Measurements from ENCODE around the gene ALG3. TPM values are rescaled to one million over a fixed set of nuclear protein-coding genes. Genes with fewer than 3 reads are reported as not detected.
A peak's percentile ranks its signal among the peaks of the same experiment; 100 is the strongest.

The ALG3 gene
- polyA plus RNA-seq, 1 donor from 2014 or later: 72.3 TPM

- Mint-ChIP-seq H3K27ac (no peak overlapping the region), H3K27me3 (peaks cover 23% of the 10 kb centered on the region), H3K9me3 (peaks cover 0 to 3% (median 0%) of the 10 kb centered on the region in 3 donors), H3K4me3 (no peak overlapping the region), H3K4me1 (no peaks in the 10 kb centered on the region), H3K36me3 (no peaks in the 10 kb centered on the region)
Measured at GRCh38 chr3:184209146-184209923, 39.4 kb downstream of the ALG3 start.

GRCh38 chr3:184203526-184203925 lies 45.2 kb downstream of the ALG3 start:
- Mint-ChIP-seq H3K36me3 (no peaks in the 10 kb centered on the region), H3K9me3 (peaks cover 0 to 3% (median 0%) of the 10 kb centered on the region in 3 donors), H3K4me1 (no peaks in the 10 kb centered on the region), H3K27me3 (peaks cover 23% of the 10 kb centered on the region), H3K27ac (no peak overlapping the region), H3K4me3 (no peak overlapping the region)

GRCh38 chr3:184200825-184201224 lies 47.9 kb downstream of the ALG3 start:
- no peaks in the 10 kb centered on the region for H3K4me1 Mint-ChIP-seq
- no peak overlapping the region for H3K27ac Mint-ChIP-seq
- H3K4me3 Mint-ChIP-seq: no peak overlapping the region

GRCh38 chr3:184198509-184198908 lies 50.3 kb downstream of the ALG3 start:
- Mint-ChIP-seq H3K4me1 (no peaks in the 10 kb centered on the region), H3K36me3 (no peaks in the 10 kb centered on the region), H3K27ac (no peak overlapping the region), H3K4me3 (no peak overlapping the region), H3K9me3 (no peaks in the 10 kb centered on the region), H3K27me3 (no peaks in the 10 kb centered on the region)

More at GRCh38 chr3:184200825-184201224, 47.9 kb downstream of the ALG3 start:
- Mint-ChIP-seq H3K9me3 (no peaks in the 10 kb centered on the region), H3K36me3 (no peaks in the 10 kb centered on the region), H3K27me3 (peaks cover 6% of the 10 kb centered on the region)

- H3K9me3 Mint-ChIP-seq: no peaks in the 10 kb centered on the region
- no peaks in the 10 kb centered on the region for H3K27me3 Mint-ChIP-seq
- no peak overlapping the region for H3K27ac Mint-ChIP-seq
- no peak overlapping the region for H3K4me3 Mint-ChIP-seq
- H3K36me3 Mint-ChIP-seq: no peaks in the 10 kb centered on the region
- H3K4me1 Mint-ChIP-seq: no peaks in the 10 kb centered on the region
Measured at GRCh38 chr3:184196536-184196935, 52.2 kb downstream of the ALG3 start.

GRCh38 chr3:184193991-184194539 lies 54.7 kb downstream of the ALG3 start:
- Mint-ChIP-seq H3K4me3 (peak overlapping the region in 1 of 4 donors; percentile 56), H3K9me3 (no peaks in the 10 kb centered on the region), H3K4me1 (peaks cover 0 to 6% (median 0%) of the 10 kb centered on the region in 3 donors), H3K27me3 (no peaks in the 10 kb centered on the region), H3K36me3 (peaks cover 3% of the 10 kb centered on the region), H3K27ac (peak overlapping the region in 2 of 3 donors; percentile 4 to 16)

- H3K4me1 Mint-ChIP-seq: peaks cover 3 to 8% (median 4%) of the 10 kb centered on the region in 3 donors
- H3K27ac Mint-ChIP-seq: no peak overlapping the region
- peaks cover 3% of the 10 kb centered on the region for H3K36me3 Mint-ChIP-seq
Measured at GRCh38 chr3:184192889-184193288, 55.9 kb downstream of the ALG3 start.

More at GRCh38 chr3:184192889-184193288, 55.9 kb downstream of the ALG3 start:
- no peaks in the 10 kb centered on the region for H3K9me3 Mint-ChIP-seq
- H3K27me3 Mint-ChIP-seq: no peaks in the 10 kb centered on the region
- H3K4me3 Mint-ChIP-seq: no peak overlapping the region

Other genes with a start within 250 kb of the ALG3 start
- 5.6 TPM for gene ABCC5, start 231.1 kb downstream of the ALG3 start, polyA plus RNA-seq
- not detected for gene HTR3D, start 217.2 kb downstream of the ALG3 start, polyA plus RNA-seq
- gene HTR3C, start 195.9 kb downstream of the ALG3 start, polyA plus RNA-seq: not detected
- gene HTR3E, start 151.9 kb downstream of the ALG3 start, polyA plus RNA-seq: not detected
- gene EIF2B5, start 113.6 kb downstream of the ALG3 start, polyA plus RNA-seq: 44.5 TPM
- 6.4 TPM for gene DVL3, start 93.6 kb downstream of the ALG3 start, polyA plus RNA-seq
- 249 TPM for gene AP2M1, start 74.1 kb downstream of the ALG3 start, polyA plus RNA-seq
- 49.1 TPM for gene ABCF3, start 62.8 kb downstream of the ALG3 start, polyA plus RNA-seq
- gene VWA5B2, start 19.4 kb downstream of the ALG3 start, polyA plus RNA-seq: 0.20 TPM
- gene EEF1AKMT4, start 710 bp upstream of the ALG3 start, polyA plus RNA-seq: 3.2 TPM
- gene CAMK2N2, start 12.6 kb upstream of the ALG3 start, polyA plus RNA-seq: not detected
- gene ECE2, start 27.1 kb upstream of the ALG3 start, polyA plus RNA-seq: not detected
- 143 TPM for gene PSMD2, start 50.3 kb upstream of the ALG3 start, polyA plus RNA-seq
- gene EIF4G1, start 65.6 kb upstream of the ALG3 start, polyA plus RNA-seq: 28.0 TPM
- gene FAM131A, start 88.6 kb upstream of the ALG3 start, polyA plus RNA-seq: 2.6 TPM
- gene CLCN2, start 112.6 kb upstream of the ALG3 start, polyA plus RNA-seq: 0.53 TPM
- 40.8 TPM for gene POLR2H, start 112.7 kb upstream of the ALG3 start, polyA plus RNA-seq
- gene THPO, start 129.2 kb upstream of the ALG3 start, polyA plus RNA-seq: 0.14 TPM
- not detected for gene CHRD, start 131.1 kb upstream of the ALG3 start, polyA plus RNA-seq

Data from IgD-negative memory B cell (primary cell).